H1 (cell line): Measurements from ENCODE around the gene SMG1. TPM values are rescaled to one million over a fixed set of nuclear protein-coding genes. Genes with fewer than 3 reads are reported as not detected.

Source experiments
- CHD7 ChIP-seq: fragments of 300-600 bp; sonication (generic); IDR thresholded peaks from 2 replicates; pipeline ENCODE4 v1.7.1; 2012; ENCODE audit warnings: low read length, moderate library complexity, mild to moderate bottlenecking, inconsistent platforms; ENCODE audit not compliant: insufficient replicate concordance
- CTCF ChIP-seq, 3 experiments: IDR thresholded peaks; 1 replicate in 2 of 3; 2 replicates in 1 of 3; pipeline versions ENCODE4 v1.5.1 to v1.6.1; 2011; ENCODE audit warnings: low read length in 3 of 3, mild to moderate bottlenecking in 3 of 3, inconsistent platforms in 2 of 3, low read depth in 1 of 3, moderate library complexity in 1 of 3; ENCODE audit not compliant: insufficient read depth in 1 of 3; ENCODE audit errors: control extremely low read depth in 1 of 3
- HDAC6 ChIP-seq: IDR thresholded peaks from one replicate; pipeline ENCODE4 v1.7.1; 2012; ENCODE audit warnings: low read depth, mild to moderate bottlenecking, inconsistent platforms, low read length, moderate library complexity
- KDM1A ChIP-seq: fragments of 200-600, 300-600 bp; sonication (generic); IDR thresholded peaks from 2 replicates; pipeline ENCODE4 v1.7.1; 2016; ENCODE audit warnings: mild to moderate bottlenecking, low read length, borderline replicate concordance
- NRF1 ChIP-seq: IDR thresholded peaks from 2 replicates; pipeline ENCODE4 v1.6.1; 2011; ENCODE audit warnings: mild to moderate bottlenecking, low read depth, low read length, improper control_type of control experiment
- SP1 ChIP-seq: IDR thresholded peaks from 2 replicates; pipeline ENCODE4 v1.6.1; 2011; ENCODE audit warnings: low read depth, low read length
- TCF12 ChIP-seq: IDR thresholded peaks from 2 replicates; pipeline ENCODE4 v1.6.1; 2011; ENCODE audit warnings: low read depth, mild to moderate bottlenecking, low read length
- polyA plus RNA-seq, 7 experiments: library from polyadenylated mRNA; depleted of rRNA in 3 of 7; stranded (reverse) in 5 of 7; unstranded in 2 of 7; fragments of >200 nt in 5 of 7; fragments of 200-250 nt in 2 of 7; gene quantifications; 1 replicate in 5 of 7; 2 replicates in 1 of 7; 4 replicates in 1 of 7; pipeline versions ENCODE4 v1.2.1 to v1.2.3, GENCODE V29; 2011 to 2013; ENCODE audit warnings: missing spikeins in 2 of 7, mixed read lengths in 2 of 7
- total RNA-seq: library from RNA; stranded (reverse); fragmentation: NEBNext Ultra II Directional; extraction: Animal tissue kit (Norgen Biotek cat#: 25700); gene quantifications from 2 replicates; pipeline ENCODE4 v1.2.1, GENCODE V29; 2021

Gene SMG1
- total and polyA plus RNA-seq, 2 of the 8 experiments (the other 6 are each of a cell fraction or from before 2014, with no cell fraction given): 14.9 to 90.6 TPM

- TF ChIP-seq KDM1A (no peak), NRF1 (peak; percentile 9; the same call in 1 of the 2 replicates), SP1 (peak; percentile 64; the same call in 1 of the 2 replicates), CHD7 (no peak), CTCF (IDR thresholded peaks at IDR 0.05; ENCODE audit: control extremely low read depth in 1 of 3, insufficient read depth in 1 of 3, low read depth in 1 of 3, low read length in 3 of 3) (peak; percentile 54 to 80 (median 65)), HDAC6 (no peak), TCF12 (no peak)
Observed at GRCh38 chr16:18801145-18801972, 124.8 kb downstream of the SMG1 start, which contains the start of gene ARL6IP1 (continued).
